Measurements from ENCODE around the gene STARD5.

STARD5 gene

GRCh38 chr15:81323944-81324881 is at the start of gene STARD5:
Gene STARD5, minus strand, starts transcription at chr15:81324141. Its CDS starts 42 bp downstream, at chr15:81324099.
- DNase-seq (ENCODE audit: low read depth), result peak; percentile 97
- TF ChIP-seq, protein P1, sequence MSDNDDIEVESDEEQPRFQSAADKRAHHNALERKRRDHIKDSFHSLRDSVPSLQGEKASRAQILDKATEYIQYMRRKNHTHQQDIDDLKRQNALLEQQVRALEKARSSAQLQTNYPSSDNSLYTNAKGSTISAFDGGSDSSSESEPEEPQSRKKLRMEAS (IDR thresholded peaks at IDR 0.05; ENCODE audit: low read depth, low read length), result peak; percentile 47
- TF ChIP-seq, protein P2, sequence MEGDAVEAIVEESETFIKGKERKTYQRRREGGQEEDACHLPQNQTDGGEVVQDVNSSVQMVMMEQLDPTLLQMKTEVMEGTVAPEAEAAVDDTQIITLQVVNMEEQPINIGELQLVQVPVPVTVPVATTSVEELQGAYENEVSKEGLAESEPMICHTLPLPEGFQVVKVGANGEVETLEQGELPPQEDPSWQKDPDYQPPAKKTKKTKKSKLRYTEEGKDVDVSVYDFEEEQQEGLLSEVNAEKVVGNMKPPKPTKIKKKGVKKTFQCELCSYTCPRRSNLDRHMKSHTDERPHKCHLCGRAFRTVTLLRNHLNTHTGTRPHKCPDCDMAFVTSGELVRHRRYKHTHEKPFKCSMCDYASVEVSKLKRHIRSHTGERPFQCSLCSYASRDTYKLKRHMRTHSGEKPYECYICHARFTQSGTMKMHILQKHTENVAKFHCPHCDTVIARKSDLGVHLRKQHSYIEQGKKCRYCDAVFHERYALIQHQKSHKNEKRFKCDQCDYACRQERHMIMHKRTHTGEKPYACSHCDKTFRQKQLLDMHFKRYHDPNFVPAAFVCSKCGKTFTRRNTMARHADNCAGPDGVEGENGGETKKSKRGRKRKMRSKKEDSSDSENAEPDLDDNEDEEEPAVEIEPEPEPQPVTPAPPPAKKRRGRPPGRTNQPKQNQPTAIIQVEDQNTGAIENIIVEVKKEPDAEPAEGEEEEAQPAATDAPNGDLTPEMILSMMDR (IDR thresholded peaks at IDR 0.05; ENCODE audit: low read depth, low read length), result no peak
- peak; percentile 44 for TF ChIP-seq POLR2A (IDR thresholded peaks at IDR 0.05; ENCODE audit: extremely low read depth, insufficient read length)
- peak; percentile 58 for TF ChIP-seq MYC (IDR thresholded peaks at IDR 0.05; ENCODE audit: low read depth, low read length)
- H3K4me3 ChIP-seq (ENCODE audit: low read depth, low read length), result peak within 1 kb of the TSS; percentile 66

DNA sequence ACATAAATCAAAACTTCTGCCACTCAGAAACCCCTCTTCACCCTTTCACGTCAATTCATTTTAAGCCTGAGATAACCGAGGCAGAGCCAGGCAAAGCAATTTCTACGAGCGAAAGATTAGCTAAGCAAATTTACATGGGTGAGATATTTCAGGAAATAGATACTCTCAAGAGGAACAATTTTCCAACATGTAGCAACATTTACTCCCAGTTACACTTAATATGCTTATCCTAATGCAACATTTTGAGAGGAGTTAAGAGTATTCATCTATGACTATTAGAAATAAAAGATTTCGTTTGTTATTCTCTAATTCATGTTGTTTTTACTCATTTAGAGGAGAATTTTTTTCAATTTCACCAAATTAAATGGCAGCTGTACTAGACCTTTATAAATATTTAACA is 49.2 kb upstream of the STARD5 start:
- H3K4me3 ChIP-seq (ENCODE audit: low read depth, low read length), result no peak overlapping the region
- TF ChIP-seq POLR2A (IDR thresholded peaks at IDR 0.05; ENCODE audit: extremely low read depth, insufficient read length), result no peak
- no peak for TF ChIP-seq MYC (IDR thresholded peaks at IDR 0.05; ENCODE audit: low read depth, low read length)
- TF ChIP-seq, protein P2 (IDR thresholded peaks at IDR 0.05; ENCODE audit: low read depth, low read length), result no peak
- TF ChIP-seq, protein P1 (IDR thresholded peaks at IDR 0.05; ENCODE audit: low read depth, low read length), result no peak
- no peak for DNase-seq (ENCODE audit: low read depth)

GRCh38 chr15:81372575-81372974 is 48.6 kb upstream of the STARD5 start:
- H3K4me3 ChIP-seq (ENCODE audit: low read depth, low read length), result no peak overlapping the region
- TF ChIP-seq, protein P2 (IDR thresholded peaks at IDR 0.05; ENCODE audit: low read depth, low read length), result no peak
- no peak for TF ChIP-seq MYC (IDR thresholded peaks at IDR 0.05; ENCODE audit: low read depth, low read length)
- TF ChIP-seq, protein P1 (IDR thresholded peaks at IDR 0.05; ENCODE audit: low read depth, low read length), result no peak
- TF ChIP-seq POLR2A (IDR thresholded peaks at IDR 0.05; ENCODE audit: extremely low read depth, insufficient read length), result no peak
- no peak for DNase-seq (ENCODE audit: low read depth)

DNA sequence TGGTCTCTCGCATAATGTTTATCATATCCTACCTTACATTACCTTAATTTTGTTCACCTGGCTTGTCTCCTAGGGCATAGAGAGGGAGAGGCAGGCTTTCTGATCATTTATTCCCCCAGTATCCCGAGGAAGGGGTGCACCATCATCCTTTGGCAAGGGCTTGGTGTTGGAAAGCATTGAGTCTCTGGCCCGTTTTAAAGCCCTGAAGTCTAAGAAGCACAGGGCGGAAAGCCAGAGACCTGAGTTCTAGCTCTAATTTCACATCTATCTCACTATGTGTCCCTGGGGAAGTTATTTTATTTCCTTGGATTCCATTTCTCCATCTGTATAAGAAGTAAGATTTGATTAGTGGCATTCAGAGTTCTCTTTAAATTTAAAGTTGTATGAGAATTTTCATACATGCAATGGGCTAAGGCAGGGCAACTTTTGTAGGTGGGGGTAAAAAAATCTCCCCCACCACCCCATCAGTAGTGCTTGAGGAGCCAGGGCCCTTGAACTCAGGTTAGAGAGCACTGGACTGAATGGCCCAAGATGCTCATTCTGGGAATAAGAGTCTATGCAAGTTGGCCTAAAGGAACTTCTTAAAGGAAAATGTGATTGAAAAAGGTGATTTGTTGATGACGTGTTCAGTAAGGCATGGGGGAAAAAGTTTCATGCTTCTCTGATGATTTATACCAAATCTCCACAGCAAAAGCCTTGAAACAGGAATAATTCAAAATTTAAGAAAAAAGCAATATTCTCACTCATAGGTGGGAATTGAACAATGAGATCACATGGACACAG is 40.0 kb upstream of the STARD5 start:
- no peak overlapping the region for H3K4me3 ChIP-seq (ENCODE audit: low read depth, low read length)
- TF ChIP-seq MYC (IDR thresholded peaks at IDR 0.05; ENCODE audit: low read depth, low read length) (no peak), POLR2A (IDR thresholded peaks at IDR 0.05; ENCODE audit: extremely low read depth, insufficient read length) (no peak)
- TF ChIP-seq, protein P2 (IDR thresholded peaks at IDR 0.05; ENCODE audit: low read depth, low read length), result no peak
- TF ChIP-seq, protein P1 (IDR thresholded peaks at IDR 0.05; ENCODE audit: low read depth, low read length), result no peak
- DNase-seq (ENCODE audit: low read depth), result no peak

DNA sequence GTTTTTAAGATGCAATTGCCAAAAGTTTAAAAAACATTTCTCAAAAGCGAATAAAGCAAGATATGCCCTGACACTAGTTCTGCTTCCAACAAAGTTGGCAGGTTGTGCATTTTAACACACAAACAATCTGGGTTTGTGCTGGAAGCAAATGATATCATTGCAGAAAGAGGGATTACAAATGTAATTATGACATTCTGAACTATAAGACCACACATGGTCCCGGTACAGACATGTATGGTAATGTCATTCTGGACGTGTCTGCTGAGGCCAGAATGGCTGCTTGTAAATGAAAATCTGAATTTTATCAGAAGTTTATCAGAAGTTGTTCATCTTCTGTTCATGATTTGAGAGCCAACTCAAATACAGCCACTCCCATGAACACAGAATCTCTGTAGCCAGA is 39.3 kb upstream of the STARD5 start:
- H3K4me3 ChIP-seq (ENCODE audit: low read depth, low read length), result no peak overlapping the region
- TF ChIP-seq MYC (IDR thresholded peaks at IDR 0.05; ENCODE audit: low read depth, low read length), result no peak
- TF ChIP-seq, protein P1 (IDR thresholded peaks at IDR 0.05; ENCODE audit: low read depth, low read length), result no peak

More for the DNA sequence above, 39.3 kb upstream of the STARD5 start:
- no peak for DNase-seq (ENCODE audit: low read depth)
